ENCODE data around the gene PRKCE. TPM values are rescaled to one million over a fixed set of nuclear protein-coding genes. Genes with fewer than 3 reads are reported as not detected.
A peak's percentile ranks its signal among the peaks of the same experiment; 100 is the strongest.

Gene PRKCE
- total RNA-seq, 1 donor from 2014 or later = 85.0 TPM

GRCh38 chr2:45813003-45813941 is 161.8 kb downstream of the PRKCE start:
- intact Hi-C loops (cut with DNase I) = no loop called here
- H3K4me1 ChIP-seq = peaks cover 39% of the 10 kb centered on the region
- no peak overlapping the region for H3K4me3 ChIP-seq
- H3K9me3 ChIP-seq = no peaks in the 10 kb centered on the region
- peak overlapping the region; percentile 41 for H3K27ac ChIP-seq
- no peaks in the 10 kb centered on the region for H3K36me3 ChIP-seq
- no peaks in the 10 kb centered on the region for H3K27me3 ChIP-seq (ENCODE audit: low read depth)
- peak in 1 of 2 donors; percentile 19 for ATAC-seq
- TF ChIP-seq CTCF (IDR thresholded peaks at IDR 0.05) = no peak
- DNase-seq = no peak

- intact Hi-C loops (cut with DNase I) = no loop called here
- ATAC-seq = no peak
- H3K4me1 ChIP-seq = peaks cover 45% of the 10 kb centered on the region
- H3K4me3 ChIP-seq = no peak overlapping the region
- H3K27me3 ChIP-seq (ENCODE audit: low read depth) = no peaks in the 10 kb centered on the region
- TF ChIP-seq CTCF (IDR thresholded peaks at IDR 0.05) = no peak
- no peaks in the 10 kb centered on the region for H3K36me3 ChIP-seq
- no peaks in the 10 kb centered on the region for H3K9me3 ChIP-seq
- DNase-seq = no peak
- no peak overlapping the region for H3K27ac ChIP-seq
These were observed 163.0 kb downstream of the PRKCE start for GRCh38 chr2:45814488-45814887.

GRCh38 chr2:45814951-45815621 is 163.6 kb downstream of the PRKCE start:
- Histone ChIP-seq H3K9me3 (no peaks in the 10 kb centered on the region), H3K27me3 (ENCODE audit: low read depth) (no peaks in the 10 kb centered on the region), H3K27ac (no peak overlapping the region), H3K4me3 (no peak overlapping the region), H3K36me3 (no peaks in the 10 kb centered on the region), H3K4me1 (peaks cover 48% of the 10 kb centered on the region)
- intact Hi-C loops (cut with DNase I) = no loop called here
- TF ChIP-seq CTCF (IDR thresholded peaks at IDR 0.05) = no peak
- DNase-seq = no peak
- ATAC-seq = no peak

GRCh38 chr2:45816272-45816671 is 164.8 kb downstream of the PRKCE start:
- intact Hi-C loops (cut with DNase I) = no loop called here
- DNase-seq (no peak), ATAC-seq (peak; percentile 23 to 31)
- Histone ChIP-seq H3K4me1 (peaks cover 58% of the 10 kb centered on the region), H3K27me3 (ENCODE audit: low read depth) (no peaks in the 10 kb centered on the region), H3K4me3 (no peak overlapping the region), H3K27ac (peak overlapping the region; percentile 27), H3K36me3 (no peaks in the 10 kb centered on the region), H3K9me3 (no peaks in the 10 kb centered on the region)
- TF ChIP-seq CTCF (IDR thresholded peaks at IDR 0.05) = no peak

- peaks cover 71% of the 10 kb centered on the region for H3K4me1 ChIP-seq
- no peak for TF ChIP-seq CTCF (IDR thresholded peaks at IDR 0.05)
- intact Hi-C loops (cut with DNase I) = no loop called here
- H3K4me3 ChIP-seq = no peak overlapping the region
- no peaks in the 10 kb centered on the region for H3K27me3 ChIP-seq (ENCODE audit: low read depth)
- ATAC-seq (no peak), DNase-seq (no peak)
- H3K36me3 ChIP-seq = no peaks in the 10 kb centered on the region
- no peak overlapping the region for H3K27ac ChIP-seq
- no peaks in the 10 kb centered on the region for H3K9me3 ChIP-seq
These were observed 167.1 kb downstream of the PRKCE start for GRCh38 chr2:45818591-45818990.
